KOPT-K1 (cell line): ENCODE results near the gene RASAL2.
"Not testable (repeated sequence)": the region's sequence is repeated elsewhere in the genome, so short reads cannot be mapped to it uniquely, and the experiment has no call there.

ENCODE experiments used
- H3K27ac ChIP-seq: fragments of 200-600 bp; sonication (generic); 2 replicates; pipeline ENCODE4 v1.5.1; 2016; ENCODE audit warnings: antibody characterized with exemption, mild to moderate bottlenecking, low read depth, low read length; ENCODE audit not compliant: poor library complexity, severe bottlenecking
- H3K36me3 ChIP-seq: fragments of 200-600 bp; sonication (generic); 2 replicates; pipeline ENCODE4 v1.5.1; 2017; ENCODE audit warnings: antibody characterized with exemption, mild to moderate bottlenecking, low read length, moderate library complexity; ENCODE audit not compliant: insufficient read depth
- H3K9me3 ChIP-seq: fragments of 200-600 bp; sonication (generic); 2 replicates; pipeline ENCODE4 v1.5.1; 2017; ENCODE audit warnings: antibody characterized with exemption, low read length, mild to moderate bottlenecking; ENCODE audit not compliant: insufficient read depth, poor library complexity, severe bottlenecking

RASAL2 gene

GRCh38 chr1:178330153-178330552 is 236.2 kb downstream of the RASAL2 start:
- no peaks in the 10 kb centered on the region for H3K9me3 ChIP-seq
- no peak overlapping the region for H3K27ac ChIP-seq
- no peaks in the 10 kb centered on the region for H3K36me3 ChIP-seq

GRCh38 chr1:178330848-178331497 is 237.1 kb downstream of the RASAL2 start:
- Histone ChIP-seq H3K9me3 (no peaks in the 10 kb centered on the region), H3K36me3 (no peaks in the 10 kb centered on the region), H3K27ac (no peak overlapping the region)

GRCh38 chr1:178335426-178335825 is 241.5 kb downstream of the RASAL2 start:
- H3K27ac ChIP-seq = no peak overlapping the region
- H3K9me3 ChIP-seq = no peaks in the 10 kb centered on the region
- H3K36me3 ChIP-seq = no peaks in the 10 kb centered on the region

- no peaks in the 10 kb centered on the region for H3K9me3 ChIP-seq
- no peak overlapping the region for H3K27ac ChIP-seq
- H3K36me3 ChIP-seq = no peaks in the 10 kb centered on the region
Observed at GRCh38 chr1:178337091-178337706, 243.3 kb downstream of the RASAL2 start.

GRCh38 chr1:178339834-178340233 is 245.9 kb downstream of the RASAL2 start:
- H3K36me3 ChIP-seq = no peaks in the 10 kb centered on the region
- no peaks in the 10 kb centered on the region for H3K9me3 ChIP-seq
- H3K27ac ChIP-seq = no peak overlapping the region

GRCh38 chr1:178341261-178341956 is 247.5 kb downstream of the RASAL2 start:
- Histone ChIP-seq H3K27ac (no peak overlapping the region), H3K9me3 (no peaks in the 10 kb centered on the region), H3K36me3 (no peaks in the 10 kb centered on the region)

GRCh38 chr1:178342745-178343144 is 248.8 kb downstream of the RASAL2 start:
- Histone ChIP-seq H3K27ac (no peak overlapping the region), H3K36me3 (no peaks in the 10 kb centered on the region), H3K9me3 (no peaks in the 10 kb centered on the region)

- Histone ChIP-seq H3K9me3 (no peaks in the 10 kb centered on the region), H3K36me3 (no peaks in the 10 kb centered on the region), H3K27ac (no peak overlapping the region)
Observed at GRCh38 chr1:178344513-178345091, 250.7 kb downstream of the RASAL2 start.

GRCh38 chr1:178345238-178345637 is 251.3 kb downstream of the RASAL2 start:
- no peaks in the 10 kb centered on the region for H3K9me3 ChIP-seq
- no peak overlapping the region for H3K27ac ChIP-seq
- no peaks in the 10 kb centered on the region for H3K36me3 ChIP-seq

GRCh38 chr1:178345807-178346206 is 251.9 kb downstream of the RASAL2 start:
- H3K36me3 ChIP-seq = no peaks in the 10 kb centered on the region
- no peaks in the 10 kb centered on the region for H3K9me3 ChIP-seq
- H3K27ac ChIP-seq = no peak overlapping the region

GRCh38 chr1:178349801-178350200 is 255.9 kb downstream of the RASAL2 start:
- no peaks in the 10 kb centered on the region for H3K9me3 ChIP-seq
- no peak overlapping the region for H3K27ac ChIP-seq
- H3K36me3 ChIP-seq = no peaks in the 10 kb centered on the region

GRCh38 chr1:178351911-178352310 is 258.0 kb downstream of the RASAL2 start:
- H3K36me3 ChIP-seq, H3K27ac ChIP-seq, H3K9me3 ChIP-seq: not testable (repeated sequence)

GRCh38 chr1:178352790-178353416 is 259.0 kb downstream of the RASAL2 start:
- Histone ChIP-seq H3K27ac (no peak overlapping the region), H3K9me3 (no peaks in the 10 kb centered on the region), H3K36me3 (no peaks in the 10 kb centered on the region)

- H3K9me3 ChIP-seq = no peaks in the 10 kb centered on the region
- no peaks in the 10 kb centered on the region for H3K36me3 ChIP-seq
- H3K27ac ChIP-seq = no peak overlapping the region
Observed at GRCh38 chr1:178353524-178353923, 259.6 kb downstream of the RASAL2 start.

- Histone ChIP-seq H3K9me3 (no peaks in the 10 kb centered on the region), H3K36me3 (no peaks in the 10 kb centered on the region), H3K27ac (no peak overlapping the region)
Observed at GRCh38 chr1:178354816-178355215, 260.9 kb downstream of the RASAL2 start.
